ENCODE measurements around the gene UGT1A4. TPM values are rescaled to one million over a fixed set of nuclear protein-coding genes. Genes with fewer than 3 reads are reported as not detected.

UGT1A4 gene
- total RNA-seq, 2 donors from 2014 or later, result not detected

DNA sequence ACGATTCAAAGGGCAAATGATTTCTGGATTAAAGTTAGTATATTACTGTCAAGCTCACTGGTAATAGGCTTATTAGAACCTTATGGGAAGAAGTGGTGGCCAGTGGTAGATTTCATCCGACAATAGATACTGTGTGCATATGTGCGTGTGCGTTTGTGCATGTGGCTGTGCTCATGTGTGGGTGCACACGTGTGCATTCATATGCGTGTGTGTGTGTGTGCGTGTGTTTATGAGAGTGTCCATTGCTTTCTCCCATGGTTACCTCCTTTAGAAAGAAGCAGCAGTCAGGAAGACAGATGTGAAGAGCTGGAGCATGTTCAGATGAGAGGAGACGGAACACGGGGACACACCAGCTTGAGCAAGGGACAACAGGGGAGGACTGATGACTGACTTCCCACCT is 50.7 kb downstream of the UGT1A4 start:
- intact Hi-C loops (cut with DNase I), result no loop called here
- WGBS, result 90% methylated on average over 9 of the region's 9 CpGs
- H3K4me1 ChIP-seq (replicated peaks), result no peaks in the 10 kb centered on the region
- no peak overlapping the region for H3K4me3 ChIP-seq
- H3K27me3 ChIP-seq (replicated peaks; ENCODE audit: insufficient read depth), result no peaks in the 10 kb centered on the region
- no peak for DNase-seq (ENCODE audit: low spot score)
- no peaks in the 10 kb centered on the region for H3K9me3 ChIP-seq
- TF ChIP-seq, protein P1, sequence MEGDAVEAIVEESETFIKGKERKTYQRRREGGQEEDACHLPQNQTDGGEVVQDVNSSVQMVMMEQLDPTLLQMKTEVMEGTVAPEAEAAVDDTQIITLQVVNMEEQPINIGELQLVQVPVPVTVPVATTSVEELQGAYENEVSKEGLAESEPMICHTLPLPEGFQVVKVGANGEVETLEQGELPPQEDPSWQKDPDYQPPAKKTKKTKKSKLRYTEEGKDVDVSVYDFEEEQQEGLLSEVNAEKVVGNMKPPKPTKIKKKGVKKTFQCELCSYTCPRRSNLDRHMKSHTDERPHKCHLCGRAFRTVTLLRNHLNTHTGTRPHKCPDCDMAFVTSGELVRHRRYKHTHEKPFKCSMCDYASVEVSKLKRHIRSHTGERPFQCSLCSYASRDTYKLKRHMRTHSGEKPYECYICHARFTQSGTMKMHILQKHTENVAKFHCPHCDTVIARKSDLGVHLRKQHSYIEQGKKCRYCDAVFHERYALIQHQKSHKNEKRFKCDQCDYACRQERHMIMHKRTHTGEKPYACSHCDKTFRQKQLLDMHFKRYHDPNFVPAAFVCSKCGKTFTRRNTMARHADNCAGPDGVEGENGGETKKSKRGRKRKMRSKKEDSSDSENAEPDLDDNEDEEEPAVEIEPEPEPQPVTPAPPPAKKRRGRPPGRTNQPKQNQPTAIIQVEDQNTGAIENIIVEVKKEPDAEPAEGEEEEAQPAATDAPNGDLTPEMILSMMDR (IDR thresholded peaks at IDR 0.05), result no peak
- no peak for TF ChIP-seq POLR2AphosphoS5 (IDR thresholded peaks at IDR 0.05)
- no peak for TF ChIP-seq POLR2A (IDR thresholded peaks at IDR 0.05)
- no peaks in the 10 kb centered on the region for H3K36me3 ChIP-seq
- H3K27ac ChIP-seq, result no peak overlapping the region

DNA sequence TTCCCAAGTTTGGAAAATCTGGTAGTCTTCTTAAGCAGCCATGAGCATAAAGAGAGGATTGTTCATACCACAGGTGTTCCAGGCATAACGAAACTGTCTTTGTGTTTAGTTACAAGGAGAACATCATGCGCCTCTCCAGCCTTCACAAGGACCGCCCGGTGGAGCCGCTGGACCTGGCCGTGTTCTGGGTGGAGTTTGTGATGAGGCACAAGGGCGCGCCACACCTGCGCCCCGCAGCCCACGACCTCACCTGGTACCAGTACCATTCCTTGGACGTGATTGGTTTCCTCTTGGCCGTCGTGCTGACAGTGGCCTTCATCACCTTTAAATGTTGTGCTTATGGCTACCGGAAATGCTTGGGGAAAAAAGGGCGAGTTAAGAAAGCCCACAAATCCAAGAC is 53.6 kb downstream of the UGT1A4 start:
- 90% methylated on average over 16 of the region's 16 CpGs for WGBS
- TF ChIP-seq POLR2AphosphoS5 (IDR thresholded peaks at IDR 0.05) (no peak), POLR2A (IDR thresholded peaks at IDR 0.05) (no peak)
- TF ChIP-seq, protein P1 (IDR thresholded peaks at IDR 0.05), result no peak
- no peaks in the 10 kb centered on the region for H3K36me3 ChIP-seq
- H3K27me3 ChIP-seq (replicated peaks; ENCODE audit: insufficient read depth), result no peaks in the 10 kb centered on the region
- H3K4me3 ChIP-seq, result no peak overlapping the region
- H3K9me3 ChIP-seq, result no peaks in the 10 kb centered on the region
- H3K27ac ChIP-seq, result no peak overlapping the region
- no peak for DNase-seq (ENCODE audit: low spot score)
- H3K4me1 ChIP-seq (replicated peaks), result no peaks in the 10 kb centered on the region
- intact Hi-C loops (cut with DNase I), result no loop called here

DNA sequence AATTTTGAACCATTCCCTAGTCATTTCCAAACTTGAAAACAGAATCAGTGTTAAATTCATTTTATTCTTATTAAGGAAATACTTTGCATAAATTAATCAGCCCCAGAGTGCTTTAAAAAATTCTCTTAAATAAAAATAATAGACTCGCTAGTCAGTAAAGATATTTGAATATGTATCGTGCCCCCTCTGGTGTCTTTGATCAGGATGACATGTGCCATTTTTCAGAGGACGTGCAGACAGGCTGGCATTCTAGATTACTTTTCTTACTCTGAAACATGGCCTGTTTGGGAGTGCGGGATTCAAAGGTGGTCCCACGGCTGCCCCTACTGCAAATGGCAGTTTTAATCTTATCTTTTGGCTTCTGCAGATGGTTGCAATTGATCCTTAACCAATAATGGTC is 54.0 kb downstream of the UGT1A4 start:
- no peak for TF ChIP-seq POLR2A (IDR thresholded peaks at IDR 0.05)
- TF ChIP-seq POLR2AphosphoS5 (IDR thresholded peaks at IDR 0.05), result no peak
- TF ChIP-seq, protein P1 (IDR thresholded peaks at IDR 0.05), result no peak
- Histone ChIP-seq H3K27me3 (replicated peaks; ENCODE audit: insufficient read depth) (no peaks in the 10 kb centered on the region), H3K9me3 (no peaks in the 10 kb centered on the region), H3K4me1 (replicated peaks) (no peaks in the 10 kb centered on the region), H3K36me3 (no peaks in the 10 kb centered on the region), H3K27ac (no peak overlapping the region), H3K4me3 (no peak overlapping the region)
- intact Hi-C loops (cut with DNase I), result no loop called here
- WGBS, result 65% methylated on average over 5 of the region's 5 CpGs
- DNase-seq (ENCODE audit: low spot score), result no peak

DNA sequence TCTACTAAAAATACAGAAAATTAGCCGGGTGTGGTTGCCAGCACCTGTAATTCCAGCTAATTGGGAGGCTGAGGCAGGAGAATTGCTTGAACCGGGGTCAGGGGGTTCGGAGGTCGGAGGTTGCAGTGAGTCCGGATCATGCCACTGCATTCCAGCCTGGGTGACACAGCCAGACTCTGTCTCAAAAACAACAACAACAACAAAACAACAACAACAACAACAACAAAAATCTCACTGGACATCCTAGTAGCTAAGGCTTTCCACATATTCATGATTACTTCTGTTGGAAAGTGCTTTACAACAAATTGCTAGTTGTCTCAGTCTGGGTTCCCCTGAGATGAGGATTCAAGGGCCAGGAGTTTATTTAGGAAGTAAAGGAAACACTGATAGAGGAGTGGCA is 55.3 kb downstream of the UGT1A4 start:
- Histone ChIP-seq H3K4me3 (no peak overlapping the region), H3K9me3 (no peaks in the 10 kb centered on the region), H3K27me3 (replicated peaks; ENCODE audit: insufficient read depth) (no peaks in the 10 kb centered on the region), H3K4me1 (replicated peaks) (no peaks in the 10 kb centered on the region), H3K36me3 (no peaks in the 10 kb centered on the region), H3K27ac (no peak overlapping the region)
- 92% methylated on average over 5 of the region's 5 CpGs for WGBS
- TF ChIP-seq, protein P1 (IDR thresholded peaks at IDR 0.05), result no peak
- TF ChIP-seq POLR2A (IDR thresholded peaks at IDR 0.05), result no peak
- no peak for TF ChIP-seq POLR2AphosphoS5 (IDR thresholded peaks at IDR 0.05)
- intact Hi-C loops (cut with DNase I), result no loop called here
- DNase-seq (ENCODE audit: low spot score), result no peak

DNA sequence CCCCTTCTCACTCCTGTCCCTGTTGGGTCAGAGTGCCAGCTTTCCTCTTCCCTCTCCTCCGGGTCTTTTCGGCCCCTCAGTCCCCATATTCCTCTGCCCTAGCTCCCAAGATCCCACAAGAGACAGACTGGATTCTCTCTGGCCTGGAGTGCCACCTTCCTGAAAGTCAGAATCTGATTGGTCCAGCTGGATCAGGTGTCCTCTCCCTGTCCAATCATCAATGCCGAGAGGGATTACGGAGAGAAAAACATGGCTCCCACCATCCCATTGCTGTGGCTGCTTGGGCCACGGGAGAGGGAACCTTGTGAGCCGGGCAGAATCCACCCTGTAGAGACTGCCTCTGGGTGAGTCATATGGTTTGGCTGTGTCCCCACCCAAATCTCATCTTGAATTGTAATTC is 56.9 kb downstream of the UGT1A4 start:
- Histone ChIP-seq H3K4me3 (no peak overlapping the region), H3K27me3 (replicated peaks; ENCODE audit: insufficient read depth) (no peaks in the 10 kb centered on the region), H3K4me1 (replicated peaks) (no peaks in the 10 kb centered on the region), H3K9me3 (no peaks in the 10 kb centered on the region), H3K36me3 (no peaks in the 10 kb centered on the region), H3K27ac (no peak overlapping the region)
- intact Hi-C loops (cut with DNase I), result no loop called here
- DNase-seq (ENCODE audit: low spot score), result no peak
- WGBS, result 94% methylated on average over 6 of the region's 6 CpGs
- TF ChIP-seq POLR2A (IDR thresholded peaks at IDR 0.05), result no peak
- TF ChIP-seq POLR2AphosphoS5 (IDR thresholded peaks at IDR 0.05), result no peak
- TF ChIP-seq, protein P1 (IDR thresholded peaks at IDR 0.05), result no peak
